Measurements from ENCODE around the gene TGIF1. TPM values are rescaled to one million over a fixed set of nuclear protein-coding genes. Genes with fewer than 3 reads are reported as not detected.

Gene TGIF1
- total and polyA plus RNA-seq, 9 of the 15 experiments (the other 6 are each of a cell fraction or from before 2014, with no cell fraction given), result 16.1 to 77.7 (median 44.6) TPM

DNA sequence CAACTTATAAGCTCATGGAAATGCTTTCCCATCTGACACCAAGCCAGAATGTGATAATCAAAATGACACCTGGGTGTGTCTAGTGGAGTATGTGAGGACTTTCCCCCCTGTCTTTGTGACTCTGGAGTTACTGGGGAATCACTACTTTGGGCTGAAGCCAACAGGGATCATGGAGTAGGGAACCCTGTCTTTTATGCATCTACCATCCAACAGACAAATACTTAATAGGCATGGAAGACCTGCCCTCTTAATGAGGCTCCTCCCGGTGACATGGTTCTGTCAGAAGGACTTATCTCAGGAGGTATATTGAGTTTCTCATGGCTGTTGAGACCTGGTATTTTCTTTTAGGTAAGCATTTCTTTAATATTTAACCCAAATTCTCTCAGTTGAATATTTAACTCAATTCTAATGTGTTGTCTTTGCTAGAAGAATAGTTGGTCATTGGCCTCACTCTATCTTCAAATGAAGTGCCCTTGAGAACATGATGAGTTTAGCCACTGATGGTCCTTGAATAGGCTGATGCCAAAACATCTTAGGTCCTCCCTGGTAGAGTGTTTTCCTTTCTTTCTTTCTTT is 42.1 kb downstream of the TGIF1 start (continued):
- TF ChIP-seq, protein P1, sequence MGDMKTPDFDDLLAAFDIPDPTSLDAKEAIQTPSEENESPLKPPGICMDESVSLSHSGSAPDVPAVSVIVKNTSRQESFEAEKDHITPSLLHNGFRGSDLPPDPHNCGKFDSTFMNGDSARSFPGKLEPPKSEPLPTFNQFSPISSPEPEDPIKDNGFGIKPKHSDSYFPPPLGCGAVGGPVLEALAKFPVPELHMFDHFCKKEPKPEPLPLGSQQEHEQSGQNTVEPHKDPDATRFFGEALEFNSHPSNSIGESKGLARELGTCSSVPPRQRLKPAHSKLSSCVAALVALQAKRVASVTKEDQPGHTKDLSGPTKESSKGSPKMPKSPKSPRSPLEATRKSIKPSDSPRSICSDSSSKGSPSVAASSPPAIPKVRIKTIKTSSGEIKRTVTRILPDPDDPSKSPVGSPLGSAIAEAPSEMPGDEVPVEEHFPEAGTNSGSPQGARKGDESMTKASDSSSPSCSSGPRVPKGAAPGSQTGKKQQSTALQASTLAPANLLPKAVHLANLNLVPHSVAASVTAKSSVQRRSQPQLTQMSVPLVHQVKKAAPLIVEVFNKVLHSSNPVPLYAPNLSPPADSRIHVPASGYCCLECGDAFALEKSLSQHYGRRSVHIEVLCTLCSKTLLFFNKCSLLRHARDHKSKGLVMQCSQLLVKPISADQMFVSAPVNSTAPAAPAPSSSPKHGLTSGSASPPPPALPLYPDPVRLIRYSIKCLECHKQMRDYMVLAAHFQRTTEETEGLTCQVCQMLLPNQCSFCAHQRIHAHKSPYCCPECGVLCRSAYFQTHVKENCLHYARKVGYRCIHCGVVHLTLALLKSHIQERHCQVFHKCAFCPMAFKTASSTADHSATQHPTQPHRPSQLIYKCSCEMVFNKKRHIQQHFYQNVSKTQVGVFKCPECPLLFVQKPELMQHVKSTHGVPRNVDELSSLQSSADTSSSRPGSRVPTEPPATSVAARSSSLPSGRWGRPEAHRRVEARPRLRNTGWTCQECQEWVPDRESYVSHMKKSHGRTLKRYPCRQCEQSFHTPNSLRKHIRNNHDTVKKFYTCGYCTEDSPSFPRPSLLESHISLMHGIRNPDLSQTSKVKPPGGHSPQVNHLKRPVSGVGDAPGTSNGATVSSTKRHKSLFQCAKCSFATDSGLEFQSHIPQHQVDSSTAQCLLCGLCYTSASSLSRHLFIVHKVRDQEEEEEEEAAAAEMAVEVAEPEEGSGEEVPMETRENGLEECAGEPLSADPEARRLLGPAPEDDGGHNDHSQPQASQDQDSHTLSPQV (IDR thresholded peaks at IDR 0.05), result no peak
- TF ChIP-seq, protein P2, sequence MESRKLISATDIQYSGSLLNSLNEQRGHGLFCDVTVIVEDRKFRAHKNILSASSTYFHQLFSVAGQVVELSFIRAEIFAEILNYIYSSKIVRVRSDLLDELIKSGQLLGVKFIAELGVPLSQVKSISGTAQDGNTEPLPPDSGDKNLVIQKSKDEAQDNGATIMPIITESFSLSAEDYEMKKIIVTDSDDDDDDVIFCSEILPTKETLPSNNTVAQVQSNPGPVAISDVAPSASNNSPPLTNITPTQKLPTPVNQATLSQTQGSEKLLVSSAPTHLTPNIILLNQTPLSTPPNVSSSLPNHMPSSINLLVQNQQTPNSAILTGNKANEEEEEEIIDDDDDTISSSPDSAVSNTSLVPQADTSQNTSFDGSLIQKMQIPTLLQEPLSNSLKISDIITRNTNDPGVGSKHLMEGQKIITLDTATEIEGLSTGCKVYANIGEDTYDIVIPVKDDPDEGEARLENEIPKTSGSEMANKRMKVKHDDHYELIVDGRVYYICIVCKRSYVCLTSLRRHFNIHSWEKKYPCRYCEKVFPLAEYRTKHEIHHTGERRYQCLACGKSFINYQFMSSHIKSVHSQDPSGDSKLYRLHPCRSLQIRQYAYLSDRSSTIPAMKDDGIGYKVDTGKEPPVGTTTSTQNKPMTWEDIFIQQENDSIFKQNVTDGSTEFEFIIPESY (CRISPR knock-in tag; IDR thresholded peaks at IDR 0.05), result no peak

DNA sequence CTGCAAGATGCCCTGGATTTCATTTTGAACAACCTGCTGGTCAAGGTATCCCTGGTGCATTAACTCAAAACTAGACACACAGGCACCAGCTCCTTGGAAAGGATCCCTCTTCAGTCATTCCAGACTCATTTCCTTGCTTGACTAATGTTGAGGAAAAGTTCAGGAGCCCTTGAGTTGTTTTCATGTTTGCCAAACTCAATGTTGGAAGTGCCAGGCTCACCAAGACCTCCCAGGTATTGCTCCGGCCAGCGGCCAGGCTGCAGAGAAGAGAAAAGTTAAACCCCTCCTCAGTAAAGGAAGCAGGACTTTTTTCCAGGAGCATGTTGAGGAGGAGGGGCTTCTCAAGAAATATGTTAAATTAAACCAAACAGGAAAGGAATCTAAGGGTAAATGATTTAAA is 42.7 kb downstream of the TGIF1 start:
- Histone ChIP-seq H3K36me3 (ENCODE audit: control insufficient read depth, insufficient read depth, low read length) (no peaks in the 10 kb centered on the region), H3K79me2 (ENCODE audit: control insufficient read depth, insufficient read depth, low read length) (no peaks in the 10 kb centered on the region), H3K27ac (ENCODE audit: extremely low read depth, low read depth, low read length) (no peak overlapping the region), H3K9ac (ENCODE audit: insufficient read depth in 1 of 2, low read depth in 2 of 2, low read length in 2 of 2) (no peak overlapping the region), H3K9me3 (replicated peaks; ENCODE audit: control insufficient read depth, insufficient read depth, low read depth, low read length) (no peaks in the 10 kb centered on the region), H3K9me1 (ENCODE audit: control insufficient read depth, insufficient read depth, low read length) (no peaks in the 10 kb centered on the region), H3K4me2 (ENCODE audit: insufficient read depth, low read length) (no peak overlapping the region), H3K27me3 (ENCODE audit: control insufficient read depth in 2 of 2, insufficient read depth in 2 of 2, low read length in 2 of 2) (no peaks in the 10 kb centered on the region), H4K20me1 (replicated peaks; ENCODE audit: control insufficient read depth, insufficient read depth, low read length) (no peaks in the 10 kb centered on the region), H2AFZ (ENCODE audit: low read depth, low read length) (no peak overlapping the region), H3K4me1 (replicated peaks in 1 of 2; ENCODE audit: control insufficient read depth in 2 of 2, insufficient read depth in 2 of 2, low read length in 2 of 2) (no peaks in the 10 kb centered on the region), H3K4me3 (no peak overlapping the region)
- ATAC-seq (no peak), FAIRE-seq (no peak), DNase-seq (ENCODE audit: extremely low read depth in 1 of 4, low spot score in 3 of 4) (no peak)
- ChIA-PET POLR2A (no interaction called here), CTCF (ENCODE audit: low intra/inter-chr PET ratio) (no interaction called here)
- no TSS peak for BruUV-seq (replicated peaks)
- 94% methylated on average over 2 of the region's 2 CpGs for WGBS (ENCODE audit: insufficient coverage, low coverage, missing lambda C conversion rate)
- in situ Hi-C loops (cut with MboI) (no loop called here), intact Hi-C loops (cut with micrococcal nuclease) (no loop called here)
- TF ChIP-seq HNRNPH1 (optimal IDR thresholded peaks at IDR 0.05; ENCODE audit: low read depth, low read length), result no peak
- TF ChIP-seq ZNF764 (CRISPR knock-in tag; IDR thresholded peaks at IDR 0.05; ENCODE audit: low read depth), result no peak
- no peak for TF ChIP-seq MLX (CRISPR knock-in tag; conservative IDR thresholded peaks at IDR 0.05)
- no peak for TF ChIP-seq MBD1 (CRISPR knock-in tag; IDR thresholded peaks at IDR 0.05)
- TF ChIP-seq ZNF583 (CRISPR knock-in tag; IDR thresholded peaks at IDR 0.05), result no peak
- TF ChIP-seq TGIF2 (CRISPR knock-in tag; IDR thresholded peaks at IDR 0.05), result no peak
- TF ChIP-seq GTF2A2 (tag; IDR thresholded peaks at IDR 0.05), result no peak
- TF ChIP-seq MCM3 (IDR thresholded peaks at IDR 0.05), result no peak
- TF ChIP-seq KDM5B (IDR thresholded peaks at IDR 0.05; ENCODE audit: insufficient replicate concordance, low read depth, low read length), result no peak
- no peak for TF ChIP-seq ATF7 (IDR thresholded peaks at IDR 0.05)
- no peak for TF ChIP-seq ZNF696 (CRISPR knock-in tag; conservative IDR thresholded peaks at IDR 0.05)

Measured in K562 (cell line).